ENCODE measurements around the gene ACSS1. TPM values are rescaled to one million over a fixed set of nuclear protein-coding genes. Genes with fewer than 3 reads are reported as not detected.

Gene ACSS1
- total RNA-seq, 2 experiments from 2014 or later: 44.4 TPM

DNA sequence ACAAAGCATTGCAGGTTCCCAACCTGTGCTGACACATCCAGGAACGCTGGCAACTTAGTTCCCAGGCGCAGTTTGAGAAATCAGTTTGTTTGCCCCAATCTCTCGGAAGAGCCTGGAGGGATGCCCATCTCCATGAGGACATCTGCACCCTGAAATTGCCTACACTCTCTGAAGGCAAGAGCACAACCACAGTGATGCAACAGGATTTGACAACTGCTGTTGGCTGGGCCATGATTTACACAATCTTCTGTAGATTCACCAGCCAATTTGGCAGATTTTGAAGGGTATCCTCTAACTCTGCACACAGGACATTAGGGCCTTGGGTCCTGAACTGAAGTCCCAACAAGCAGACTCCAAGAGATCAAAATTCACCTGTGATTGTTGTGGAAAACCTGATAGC, 68.8 kb downstream of the ACSS1 start:
- Mint-ChIP-seq H3K36me3 (peaks cover 25% of the 10 kb centered on the region), H3K4me1 (peaks cover 77% of the 10 kb centered on the region), H3K27me3 (no peaks in the 10 kb centered on the region), H3K9me3 (ENCODE audit: low read depth) (no peaks in the 10 kb centered on the region), H3K4me3 (no peak overlapping the region), H3K27ac (peak overlapping the region; percentile 52)
- ATAC-seq (no peak), DNase-seq (peak; percentile 32)
- CTCF ChIA-PET: interaction anchor here (0.8 to 1.2 kb wide), 2 partner anchors 59 to 61 kb away, joined by 3 read pairs; no protein-coding TSS in a partner anchor

DNA sequence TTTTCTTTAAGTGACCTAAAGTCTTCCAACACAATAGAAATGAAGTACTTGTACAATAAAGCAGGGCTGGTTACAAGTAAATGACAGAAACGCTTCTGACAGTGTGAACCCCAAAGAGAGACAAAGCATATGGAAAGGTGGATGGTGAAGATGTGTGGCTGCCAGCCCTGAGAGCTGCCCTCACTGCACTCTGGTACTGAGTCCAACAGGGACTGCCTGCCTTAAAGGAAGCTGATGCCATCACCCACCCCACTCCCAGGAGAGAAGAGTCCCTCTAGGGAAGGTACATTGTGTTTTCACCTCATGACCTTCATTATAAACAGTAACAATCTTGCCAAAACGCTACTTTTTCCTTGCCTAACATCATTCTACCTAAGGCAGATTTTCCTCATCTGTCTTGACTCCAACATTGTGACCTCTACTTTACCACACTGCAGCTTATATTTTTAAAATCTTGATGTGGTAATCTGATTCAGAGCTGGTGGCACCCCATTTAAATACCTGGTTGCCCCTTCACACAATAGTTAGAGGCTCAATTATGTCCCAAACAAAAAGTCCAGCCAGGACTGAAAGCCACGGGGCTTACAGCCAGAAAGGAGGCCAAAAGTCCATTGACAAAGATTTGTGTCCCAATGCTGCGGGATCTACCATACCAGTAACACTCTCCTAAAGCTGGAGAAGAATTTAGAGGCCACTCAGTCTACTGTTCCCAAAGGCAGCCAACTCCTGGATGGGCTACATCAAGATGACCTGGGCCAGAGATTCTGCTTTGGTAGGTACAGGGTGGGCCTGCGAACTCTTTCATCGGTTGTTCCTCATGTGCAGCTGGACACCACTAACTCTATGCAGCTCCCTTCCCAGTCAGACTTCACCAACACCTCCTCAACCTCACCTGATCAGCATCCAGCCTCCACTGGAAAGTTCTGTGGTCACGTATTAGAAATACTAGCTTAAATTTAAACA, 69.8 kb downstream of the ACSS1 start:
- Mint-ChIP-seq H3K4me3 (no peak overlapping the region), H3K27me3 (no peaks in the 10 kb centered on the region), H3K36me3 (peaks cover 34% of the 10 kb centered on the region), H3K9me3 (ENCODE audit: low read depth) (no peaks in the 10 kb centered on the region), H3K27ac (no peak overlapping the region), H3K4me1 (peaks cover 72% of the 10 kb centered on the region)
- CTCF ChIA-PET: interaction anchor here (0.8 to 1.2 kb wide), 2 partner anchors 58 to 60 kb away, joined by 3 read pairs; no protein-coding TSS in a partner anchor
- ATAC-seq (no peak), DNase-seq (peak; percentile 36)

DNA sequence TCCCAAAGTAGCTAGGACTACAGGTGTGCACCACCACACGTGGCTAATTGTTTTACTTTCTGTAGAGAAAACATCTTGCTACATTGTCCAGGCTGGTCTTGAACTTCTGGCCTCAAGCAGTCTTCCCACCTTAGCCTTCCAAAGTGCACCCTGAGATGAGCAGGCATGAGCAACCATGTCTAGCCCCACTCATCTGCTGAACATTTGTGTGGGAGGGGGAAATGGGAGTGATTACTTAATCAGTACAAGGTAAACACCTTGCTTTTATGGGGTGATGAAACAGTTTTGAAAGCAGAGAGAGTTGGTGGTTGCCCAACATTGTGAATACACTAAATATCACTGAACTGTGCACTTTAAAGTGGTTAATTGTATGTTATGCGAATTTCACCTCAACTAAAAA, 70.7 kb downstream of the ACSS1 start:
- H3K4me3 Mint-ChIP-seq: no peak overlapping the region
- H3K9me3 Mint-ChIP-seq (ENCODE audit: low read depth): no peaks in the 10 kb centered on the region
- H3K27ac Mint-ChIP-seq: no peak overlapping the region
- DNase-seq: peak; percentile 21
- no peak for ATAC-seq
- CTCF ChIA-PET: no interaction called here
- H3K27me3 Mint-ChIP-seq: no peaks in the 10 kb centered on the region
- peaks cover 78% of the 10 kb centered on the region for H3K4me1 Mint-ChIP-seq
- H3K36me3 Mint-ChIP-seq: peaks cover 41% of the 10 kb centered on the region

DNA sequence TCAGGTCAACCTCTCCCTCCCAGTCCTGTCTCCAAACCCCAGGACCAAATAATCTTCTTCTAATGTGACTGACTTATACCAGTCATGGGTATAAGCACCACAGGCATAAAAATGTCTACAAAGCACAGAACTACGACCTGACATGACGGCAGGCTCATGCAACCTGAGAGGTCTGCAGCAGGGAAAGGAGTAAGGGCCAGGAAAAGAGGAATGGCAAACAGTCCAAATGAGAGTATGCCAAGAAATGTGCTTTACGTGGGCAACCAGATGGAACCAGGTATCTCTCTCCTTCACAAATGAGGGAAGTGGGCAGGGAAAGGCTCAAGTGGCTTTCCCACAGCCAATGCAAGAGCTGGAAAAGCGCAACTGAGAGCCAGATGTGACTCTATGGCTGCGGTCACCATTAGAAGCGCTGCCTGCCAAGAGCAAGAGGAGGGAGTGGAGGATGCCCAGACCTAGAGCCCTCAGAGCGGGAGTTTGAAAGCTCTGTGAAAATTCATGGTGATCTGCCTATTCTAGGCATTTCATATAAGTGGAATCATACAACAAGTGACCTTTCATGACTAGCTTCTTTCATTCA, 71.4 kb downstream of the ACSS1 start:
- ATAC-seq (no peak), DNase-seq (peak; percentile 28)
- H3K36me3 Mint-ChIP-seq: peaks cover 43% of the 10 kb centered on the region
- no peaks in the 10 kb centered on the region for H3K9me3 Mint-ChIP-seq (ENCODE audit: low read depth)
- no peak overlapping the region for H3K4me3 Mint-ChIP-seq
- CTCF ChIA-PET: no interaction called here
- no peak overlapping the region for H3K27ac Mint-ChIP-seq
- H3K27me3 Mint-ChIP-seq: no peaks in the 10 kb centered on the region
- H3K4me1 Mint-ChIP-seq: peaks cover 82% of the 10 kb centered on the region

DNA sequence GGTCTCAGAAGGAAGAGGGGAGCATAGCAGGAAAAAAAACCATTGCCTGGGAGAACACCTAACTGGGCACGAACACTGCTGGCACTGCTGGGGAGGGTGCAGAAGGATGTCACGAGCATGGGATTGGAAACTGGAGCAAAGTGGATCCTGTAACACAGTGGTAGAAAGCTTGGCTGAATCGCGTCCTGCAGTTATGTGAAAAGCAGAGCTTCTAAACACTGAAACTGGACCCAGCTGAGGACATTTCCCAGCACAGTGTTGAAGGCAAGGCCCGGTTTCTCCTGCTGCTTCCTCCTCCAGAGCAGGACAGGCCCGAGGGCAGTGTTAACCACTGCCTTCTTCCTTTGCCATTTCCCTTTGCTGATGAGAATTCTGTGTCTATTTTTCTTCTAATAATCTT, 72.1 kb downstream of the ACSS1 start:
- H3K4me1 Mint-ChIP-seq: peaks cover 82% of the 10 kb centered on the region
- no peaks in the 10 kb centered on the region for H3K9me3 Mint-ChIP-seq (ENCODE audit: low read depth)
- CTCF ChIA-PET: no interaction called here
- H3K4me3 Mint-ChIP-seq: no peak overlapping the region
- no peaks in the 10 kb centered on the region for H3K27me3 Mint-ChIP-seq
- peaks cover 47% of the 10 kb centered on the region for H3K36me3 Mint-ChIP-seq
- DNase-seq: peak; percentile 32
- no peak for ATAC-seq
- H3K27ac Mint-ChIP-seq: no peak overlapping the region

DNA sequence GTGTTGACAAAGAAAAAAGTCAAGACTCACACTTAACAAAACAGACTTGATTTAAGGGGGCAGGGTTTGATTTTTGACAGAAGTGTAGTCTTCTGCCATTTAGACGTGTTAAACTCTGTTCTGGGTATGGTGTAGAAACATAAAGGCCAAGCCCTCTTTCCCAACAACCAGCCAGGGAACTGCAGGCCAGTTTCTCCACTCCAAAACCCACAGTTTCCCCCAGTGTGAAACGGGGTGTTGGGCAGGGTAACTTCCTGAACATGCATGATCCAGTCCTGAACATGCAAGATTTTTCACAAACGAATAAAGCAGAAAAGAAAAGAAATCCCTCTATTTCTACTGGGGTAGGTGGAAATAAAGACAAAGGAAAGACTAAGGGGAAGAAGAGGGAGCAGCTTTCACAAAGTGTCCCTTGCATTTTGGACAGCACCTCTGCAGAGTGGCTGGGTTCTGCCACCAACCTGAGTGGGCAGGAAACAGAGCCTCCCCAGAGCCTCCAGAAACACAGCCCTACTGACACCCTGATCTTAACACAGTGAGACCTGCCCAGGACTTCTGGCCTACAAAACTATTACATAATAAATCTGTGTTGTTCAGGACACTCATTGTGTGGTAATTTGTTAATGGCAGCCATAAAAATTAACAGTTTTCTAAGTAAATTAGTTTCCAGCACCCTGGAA, 72.8 kb downstream of the ACSS1 start:
- DNase-seq (peak; percentile 33), ATAC-seq (no peak)
- Mint-ChIP-seq H3K36me3 (peaks cover 52% of the 10 kb centered on the region), H3K9me3 (ENCODE audit: low read depth) (peaks cover under 1% of the 10 kb centered on the region), H3K27ac (peak overlapping the region; percentile 10), H3K27me3 (no peaks in the 10 kb centered on the region), H3K4me1 (peaks cover 81% of the 10 kb centered on the region), H3K4me3 (no peak overlapping the region)
- CTCF ChIA-PET: no interaction called here

DNA sequence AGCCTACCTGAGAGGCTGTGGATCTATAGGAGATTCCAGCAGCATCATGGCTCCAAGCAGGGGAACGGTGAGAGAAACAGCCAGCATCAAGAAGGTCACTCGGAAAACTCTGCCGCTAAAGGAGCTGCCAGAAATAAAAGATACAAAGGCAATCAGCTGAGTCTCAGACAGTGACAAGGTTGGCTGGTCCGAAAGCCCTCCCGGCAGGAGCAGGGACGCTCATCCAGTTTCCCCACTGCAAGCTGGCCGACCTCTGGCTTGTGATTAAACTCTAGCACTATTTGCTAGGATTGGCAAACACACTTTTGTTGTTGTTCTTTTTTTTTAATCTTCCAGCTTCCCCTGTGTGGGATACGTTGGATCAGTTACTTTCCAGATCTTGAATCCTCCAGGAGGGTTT, 74.0 kb downstream of the ACSS1 start:
- Mint-ChIP-seq H3K27me3 (no peaks in the 10 kb centered on the region), H3K4me1 (peaks cover 76% of the 10 kb centered on the region), H3K36me3 (peaks cover 58% of the 10 kb centered on the region), H3K4me3 (no peak overlapping the region), H3K9me3 (ENCODE audit: low read depth) (peaks cover 4% of the 10 kb centered on the region), H3K27ac (no peak overlapping the region)
- ATAC-seq (no peak), DNase-seq (no peak)
- CTCF ChIA-PET: interaction anchor here (1.0 kb wide), 1 partner anchor 10 kb away, joined by 3 read pairs; no protein-coding TSS in a partner anchor

DNA sequence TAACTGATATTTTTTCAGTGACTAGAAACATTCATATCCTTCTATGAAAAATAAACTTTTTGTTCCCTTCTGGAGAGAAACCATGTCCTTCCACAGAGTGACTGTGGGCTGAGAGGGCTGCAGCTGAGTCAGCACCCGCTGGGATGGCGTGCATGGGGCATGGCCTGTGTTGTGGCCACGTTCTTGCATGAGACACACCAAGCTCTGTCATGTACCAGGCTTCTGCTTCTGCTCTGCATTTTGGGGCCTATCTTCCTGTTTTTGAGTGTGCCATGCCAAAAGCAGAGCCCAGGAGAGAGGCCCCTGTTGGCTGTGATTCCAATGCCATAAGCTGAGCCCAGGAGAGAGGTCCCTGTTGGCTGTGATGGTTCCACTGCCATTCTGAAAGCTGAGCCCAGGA, 76.1 kb downstream of the ACSS1 start:
- Mint-ChIP-seq H3K36me3 (peaks cover 67% of the 10 kb centered on the region), H3K4me3 (no peak overlapping the region), H3K27ac (peak overlapping the region; percentile 82), H3K4me1 (peaks cover 63% of the 10 kb centered on the region), H3K27me3 (no peaks in the 10 kb centered on the region), H3K9me3 (ENCODE audit: low read depth) (peaks cover 4% of the 10 kb centered on the region)
- ATAC-seq: peak; percentile 63
- DNase-seq: peak; percentile 47
- CTCF ChIA-PET: interaction anchor here (1.1 to 1.3 kb wide), 2 partner anchors 27 to 75 kb away, joined by 3 to 4 read pairs; no protein-coding TSS in a partner anchor

DNA sequence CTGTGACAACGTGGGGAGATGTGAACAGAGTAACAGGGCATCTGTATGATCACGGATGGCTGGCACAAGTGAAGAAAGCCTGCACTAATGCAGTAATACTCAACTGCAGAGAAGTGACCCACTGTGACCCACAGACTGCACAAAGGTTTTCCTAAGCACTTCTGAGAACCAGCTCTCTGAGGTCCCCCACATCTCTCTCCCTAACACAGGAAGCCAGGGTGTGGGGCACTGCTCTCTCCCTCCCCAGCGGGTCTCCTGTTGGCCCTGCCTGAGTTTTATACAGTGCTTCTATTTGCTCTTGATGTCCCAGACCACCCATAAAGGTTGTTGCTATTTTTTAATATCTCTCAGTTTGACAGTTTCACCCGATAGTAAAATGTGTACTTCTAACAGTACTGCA, 76.7 kb downstream of the ACSS1 start:
- H3K4me3 Mint-ChIP-seq: no peak overlapping the region
- peak overlapping the region; percentile 82 for H3K27ac Mint-ChIP-seq
- H3K4me1 Mint-ChIP-seq: peaks cover 59% of the 10 kb centered on the region
- peaks cover 70% of the 10 kb centered on the region for H3K36me3 Mint-ChIP-seq
- peaks cover 6% of the 10 kb centered on the region for H3K9me3 Mint-ChIP-seq (ENCODE audit: low read depth)
- CTCF ChIA-PET: interaction anchor here (1.1 kb wide), 1 partner anchor 76 kb away, joined by 3 read pairs; no protein-coding TSS in a partner anchor
- peak; percentile 41 for DNase-seq
- H3K27me3 Mint-ChIP-seq: no peaks in the 10 kb centered on the region
- ATAC-seq: peak; percentile 60

DNA sequence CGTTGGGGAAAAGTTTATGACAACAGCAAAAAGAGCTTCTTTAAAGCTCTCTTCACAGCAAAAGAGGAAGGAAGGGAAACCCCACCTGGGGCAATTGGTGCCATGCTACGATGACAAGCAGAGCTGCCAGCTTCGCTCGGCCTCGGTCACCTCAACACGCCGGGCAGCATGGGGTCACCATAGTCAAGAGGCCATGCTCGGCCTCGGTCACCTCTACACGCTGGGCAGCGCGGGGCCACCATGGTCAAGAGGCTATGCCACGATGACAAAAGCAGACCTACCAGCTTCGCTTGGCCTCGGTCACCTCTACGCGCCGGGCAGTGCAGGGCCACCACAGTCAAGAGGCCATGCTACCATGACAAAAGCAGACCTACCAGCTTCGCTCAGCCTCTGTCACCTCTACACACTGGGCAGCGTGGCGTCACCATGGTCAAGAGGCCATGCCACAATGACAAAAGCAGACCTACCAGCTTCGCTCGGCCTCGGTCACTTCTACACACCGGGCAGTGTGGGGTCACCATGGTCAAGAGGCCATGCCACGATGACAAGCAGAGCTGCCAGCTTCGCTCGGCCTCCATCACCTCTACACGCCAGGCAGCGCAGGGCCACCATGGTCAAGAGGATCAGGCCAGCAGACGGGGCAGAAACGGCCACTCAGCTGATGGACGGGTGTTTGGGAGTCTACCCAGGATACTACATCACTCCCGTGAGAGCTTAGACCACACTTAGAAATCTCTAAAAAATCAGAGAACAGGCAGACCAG, 77.5 kb downstream of the ACSS1 start:
- Mint-ChIP-seq H3K4me3 (no peak overlapping the region), H3K27ac (peak overlapping the region; percentile 82), H3K27me3 (no peaks in the 10 kb centered on the region), H3K36me3 (peaks cover 78% of the 10 kb centered on the region), H3K9me3 (ENCODE audit: low read depth) (peaks cover 10% of the 10 kb centered on the region), H3K4me1 (peaks cover 53% of the 10 kb centered on the region)
- ATAC-seq (no peak), DNase-seq (peak; percentile 22)
- CTCF ChIA-PET: interaction anchor here (0.6 to 1.1 kb wide), 3 partner anchors 56 to 462 kb away, joined by 3 read pairs; no protein-coding TSS in a partner anchor

DNA sequence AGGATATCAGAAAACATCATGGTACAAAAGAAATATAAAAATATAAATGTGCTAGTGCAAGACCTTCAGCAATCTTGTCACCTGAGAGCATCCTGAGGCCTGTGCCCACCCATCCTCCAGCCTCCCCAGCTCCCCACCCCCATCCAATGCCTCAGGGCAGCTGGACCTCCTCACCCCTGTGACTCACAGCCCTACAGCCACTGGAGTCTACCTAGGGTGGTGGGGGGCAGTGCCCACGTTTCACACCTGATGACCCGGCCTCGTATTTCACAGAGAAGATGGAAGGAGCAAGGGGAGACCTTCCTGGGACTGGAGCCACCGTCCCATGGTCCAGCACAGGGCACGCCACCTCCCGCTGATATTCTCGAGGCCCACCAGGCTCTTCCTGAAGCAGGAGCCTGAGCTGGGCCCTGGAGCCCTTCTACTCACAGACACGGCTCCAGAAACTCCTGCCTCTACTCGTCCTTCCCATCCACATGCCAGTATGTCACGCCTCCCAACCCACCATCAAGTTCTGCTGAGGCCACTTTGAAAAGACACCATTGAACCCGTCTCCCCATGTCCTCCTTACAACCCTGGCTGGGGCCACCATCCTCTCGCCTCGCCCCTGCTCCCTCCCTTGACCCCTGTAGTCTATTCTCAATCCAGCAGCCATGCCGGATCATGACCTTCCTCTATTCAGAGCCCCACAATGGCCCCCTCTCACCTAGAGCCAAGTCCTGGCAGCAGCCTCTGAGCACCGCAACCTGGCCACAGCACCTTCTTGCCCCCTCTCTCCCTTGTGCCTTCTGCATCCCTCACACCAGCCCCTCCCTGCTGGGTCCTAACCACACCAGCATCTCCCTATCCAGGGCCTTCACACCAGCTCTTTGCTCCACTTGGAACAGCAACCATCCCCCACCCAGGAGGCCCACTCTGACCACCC, 78.6 kb downstream of the ACSS1 start:
- no peaks in the 10 kb centered on the region for H3K27me3 Mint-ChIP-seq
- no peak for ATAC-seq
- peaks cover 88% of the 10 kb centered on the region for H3K36me3 Mint-ChIP-seq
- H3K4me3 Mint-ChIP-seq: no peak overlapping the region
- peaks cover 11% of the 10 kb centered on the region for H3K9me3 Mint-ChIP-seq (ENCODE audit: low read depth)
- peak; percentile 18 for DNase-seq
- H3K4me1 Mint-ChIP-seq: peaks cover 43% of the 10 kb centered on the region
- no peak overlapping the region for H3K27ac Mint-ChIP-seq
- CTCF ChIA-PET: interaction anchor here (0.9 kb wide), 1 partner anchor 57 kb away, joined by 3 read pairs; no protein-coding TSS in a partner anchor

DNA sequence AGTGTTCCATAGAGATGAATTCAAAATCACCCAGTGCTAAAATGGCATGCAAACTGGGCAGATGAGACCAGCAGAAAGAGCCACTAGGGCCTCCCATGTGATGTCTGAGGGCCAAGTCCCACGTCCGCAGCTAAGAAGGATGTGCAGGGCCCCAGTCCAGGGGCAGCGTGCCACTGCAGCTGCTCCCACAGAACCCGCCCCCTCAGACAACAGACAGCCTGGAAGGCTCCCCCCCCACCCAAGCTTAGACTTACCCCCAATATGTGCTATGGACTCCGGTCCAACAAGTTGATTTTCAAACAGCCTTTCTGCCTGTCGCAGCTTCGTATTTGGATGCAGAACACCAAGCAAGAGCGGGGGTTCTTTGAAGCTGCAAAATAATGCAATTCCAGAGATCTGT, 79.4 kb downstream of the ACSS1 start:
- ATAC-seq: no peak
- H3K27ac Mint-ChIP-seq: no peak overlapping the region
- H3K4me1 Mint-ChIP-seq: peaks cover 39% of the 10 kb centered on the region
- CTCF ChIA-PET: interaction anchor here (0.8 kb wide), 1 partner anchor 49 kb away, joined by 3 read pairs; no protein-coding TSS in a partner anchor
- H3K9me3 Mint-ChIP-seq (ENCODE audit: low read depth): peaks cover 11% of the 10 kb centered on the region
- peaks cover 89% of the 10 kb centered on the region for H3K36me3 Mint-ChIP-seq
- H3K27me3 Mint-ChIP-seq: no peaks in the 10 kb centered on the region
- no peak overlapping the region for H3K4me3 Mint-ChIP-seq
- no peak for DNase-seq

Data from activated CD8-positive, alpha-beta memory T cell treated with anti-CD3 and anti-CD28 coated beads, Interleukin-2, amount 10 ng/mL, durations not matched to agents 7 days and 5 days (primary cell).